IPS-18c (cell line): Measurements from ENCODE around the gene TENT5C.
"Not testable (repeated sequence)": the region's sequence is repeated elsewhere in the genome, so short reads cannot be mapped to it uniquely, and the experiment has no call there.

Experiments
- H3K4me3 ChIP-seq: 2 replicates; pipeline ENCODE4 v1.7.0; 2013; ENCODE audit warnings: low read depth, mild to moderate bottlenecking, low read length, moderate library complexity; ENCODE audit not compliant: insufficient read depth
- H3K9me3 ChIP-seq: one replicate; pipeline ENCODE4 v1.6.1; 2013; ENCODE audit warnings: mild to moderate bottlenecking, low read length, moderate library complexity; ENCODE audit not compliant: control insufficient read depth, insufficient read depth

The TENT5C gene

DNA sequence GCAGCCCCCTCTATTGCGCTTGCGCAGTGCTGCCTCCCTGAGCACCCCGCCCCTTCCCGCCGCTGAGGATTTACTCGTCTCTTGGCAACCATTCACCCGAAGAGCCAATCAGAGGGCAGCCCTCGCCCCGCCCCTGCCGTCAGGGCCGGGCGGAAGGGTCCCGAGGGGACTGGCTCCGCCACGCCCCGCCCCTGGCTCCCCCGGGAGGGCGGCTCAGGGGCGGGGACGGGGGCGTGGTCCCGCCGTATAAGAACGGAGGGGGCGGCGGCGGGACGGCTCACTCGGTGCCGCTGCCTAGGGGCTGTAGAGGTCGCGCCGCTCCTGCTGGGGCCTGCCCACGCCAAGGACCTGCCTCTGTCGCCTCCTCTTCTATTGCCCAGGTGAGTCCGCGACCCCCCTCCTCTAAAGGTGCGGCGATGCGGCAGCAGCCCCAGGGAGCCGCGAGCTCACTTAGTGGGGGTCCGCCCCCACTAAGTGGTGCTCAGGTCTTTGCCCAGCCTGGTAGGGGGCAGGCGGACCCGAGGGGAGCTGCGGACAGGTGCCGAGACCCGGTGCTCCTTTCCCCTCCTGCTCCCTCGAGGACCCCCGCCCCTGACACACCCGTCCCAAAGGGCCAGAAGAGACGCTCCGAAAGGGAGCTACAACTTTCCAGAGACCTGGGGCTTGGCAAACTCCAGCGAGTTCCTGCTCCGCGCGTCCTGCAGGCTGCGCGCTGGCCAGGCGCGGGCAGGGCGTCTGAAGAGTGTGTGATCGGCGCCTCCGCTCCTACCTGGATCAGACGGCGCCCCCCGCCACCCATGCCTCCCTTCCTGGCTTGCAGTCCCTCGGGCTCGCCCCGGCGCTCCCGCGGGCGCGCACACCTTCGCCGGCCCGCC lies at the start of gene TENT5C:
TSS of gene TENT5C (plus strand) at position 275 of the 875 bp plus-strand sequence. CDS start 16,821 bp downstream, outside the sequence.
- Histone ChIP-seq H3K9me3 (no peaks in the 10 kb centered on the region), H3K4me3 (peak within 1 kb of the TSS; percentile 67)

DNA sequence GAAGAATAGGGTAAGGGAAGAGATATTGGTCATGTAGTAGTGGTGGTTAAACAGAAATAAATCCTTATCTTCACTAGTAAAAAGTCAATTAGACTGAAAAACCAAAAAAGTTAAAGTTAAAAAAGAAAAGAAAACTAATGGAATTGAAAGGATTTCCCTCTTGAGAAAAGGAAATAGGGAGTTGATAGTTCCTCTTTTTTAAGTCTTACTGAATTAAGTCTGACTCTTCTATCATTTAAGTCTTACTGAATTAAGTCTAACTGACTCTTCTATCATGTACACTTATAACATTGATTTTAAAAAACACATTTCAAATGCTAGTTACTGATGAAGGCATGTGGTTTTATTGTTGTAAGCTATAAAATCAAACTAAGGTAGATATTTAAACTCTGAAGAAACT lies 49.5 kb upstream of the TENT5C start:
- H3K9me3 ChIP-seq = peaks cover 6% of the 10 kb centered on the region

DNA sequence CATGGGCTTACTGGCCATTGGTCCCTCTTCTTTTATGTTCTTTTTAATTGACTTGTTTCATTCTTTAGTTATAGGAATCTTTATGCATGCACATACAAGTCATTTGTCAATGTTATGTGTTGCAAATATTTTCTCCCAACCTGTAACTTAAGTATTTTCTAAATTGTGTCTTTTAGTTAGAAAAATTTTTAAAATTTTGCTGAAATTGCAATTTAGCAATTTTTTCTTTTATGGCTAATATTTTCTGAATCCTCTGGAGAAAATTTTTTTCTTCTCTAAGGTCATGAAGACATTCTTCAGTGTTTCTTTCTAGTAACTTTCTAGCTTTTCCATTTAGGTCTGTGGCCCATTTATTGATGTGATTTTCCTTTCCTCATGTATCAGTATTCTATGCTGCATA lies 48.9 kb upstream of the TENT5C start:
- no peak overlapping the region for H3K4me3 ChIP-seq
- H3K9me3 ChIP-seq = peaks cover 6% of the 10 kb centered on the region

More for the DNA sequence above, 49.5 kb upstream of the TENT5C start:
- H3K4me3 ChIP-seq = no peak overlapping the region

DNA sequence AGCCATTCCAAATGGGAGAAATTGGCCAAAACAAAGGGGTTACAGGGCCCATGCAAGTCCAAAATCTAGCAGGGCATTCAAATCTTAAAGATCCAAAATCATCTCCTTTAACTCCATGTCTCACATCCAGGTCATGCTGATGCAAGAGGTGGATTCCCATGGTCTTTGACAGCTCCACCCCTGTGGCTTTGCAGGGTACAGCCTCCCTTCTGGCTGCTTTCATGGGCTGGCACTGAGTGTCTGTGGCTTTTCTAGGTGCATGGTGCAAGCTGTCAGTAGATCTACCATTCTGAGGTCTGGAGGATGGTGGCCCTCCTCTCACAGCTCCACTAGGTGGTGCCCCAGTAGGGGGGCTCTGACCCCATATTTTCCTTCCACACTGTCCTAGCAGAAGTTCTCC lies 47.4 kb upstream of the TENT5C start:
- not testable (repeated sequence) for H3K4me3 ChIP-seq, H3K9me3 ChIP-seq

DNA sequence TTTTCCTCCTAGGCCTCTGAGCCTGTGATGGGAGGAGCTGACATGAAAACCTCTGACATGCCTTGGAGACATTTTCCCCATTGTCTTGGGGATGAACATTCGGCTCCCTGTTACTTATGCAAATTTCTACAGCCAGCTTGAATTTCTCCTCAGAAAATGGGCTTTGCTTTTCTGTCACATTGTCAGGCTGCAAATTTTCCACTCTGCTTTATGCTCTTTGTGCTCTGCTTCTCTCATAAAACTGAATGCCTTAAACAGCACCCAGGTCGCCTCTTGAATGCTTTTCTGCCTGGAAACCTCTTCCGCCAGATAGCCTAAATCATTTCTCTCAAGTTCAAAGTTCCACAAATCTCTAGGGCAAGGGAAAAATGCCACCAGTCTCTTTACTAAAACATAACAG lies 46.7 kb upstream of the TENT5C start:
- Histone ChIP-seq H3K4me3 (no peak overlapping the region), H3K9me3 (peaks cover 6% of the 10 kb centered on the region)

DNA sequence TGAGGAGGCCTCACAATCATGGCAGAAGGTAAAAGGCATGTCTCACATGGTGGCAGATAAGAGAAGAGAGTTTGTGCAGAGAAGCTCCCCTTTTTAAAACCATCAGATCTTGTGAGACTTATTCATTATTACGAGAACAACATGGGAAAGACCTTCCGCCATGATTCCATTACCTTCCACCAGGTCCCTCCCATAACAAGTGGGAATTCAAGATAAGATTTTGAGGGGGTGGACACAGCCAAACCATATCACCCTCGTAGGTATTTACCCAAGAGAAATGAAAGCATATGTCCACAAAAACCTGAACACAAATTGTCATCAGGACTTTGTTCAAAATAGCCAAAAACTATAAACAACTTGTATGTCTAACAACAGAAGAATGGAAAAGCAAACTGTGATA lies 45.9 kb upstream of the TENT5C start:
- Histone ChIP-seq H3K9me3 (peaks cover 6% of the 10 kb centered on the region), H3K4me3 (no peak overlapping the region)

DNA sequence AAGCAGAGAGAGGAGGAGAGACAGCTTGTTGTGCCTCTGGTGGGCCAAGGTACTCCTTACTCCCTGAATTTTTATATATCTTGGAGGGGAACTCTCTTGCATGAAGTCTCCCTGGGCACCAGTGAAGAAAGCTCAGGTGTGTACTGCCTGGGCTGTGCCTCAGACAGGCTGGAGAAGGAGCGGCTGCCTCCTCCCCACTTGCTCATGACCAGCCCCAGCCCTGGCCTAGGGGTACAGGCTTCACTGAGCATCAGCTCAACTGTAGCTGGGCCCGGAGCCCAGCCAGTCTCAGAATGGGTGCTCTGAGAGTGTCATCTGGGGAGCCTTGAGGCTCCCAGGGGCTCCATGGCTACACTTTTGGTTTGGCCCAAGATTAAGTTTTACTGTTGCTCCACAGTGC lies 44.8 kb upstream of the TENT5C start:
- peaks cover 6% of the 10 kb centered on the region for H3K9me3 ChIP-seq
- H3K4me3 ChIP-seq = no peak overlapping the region

DNA sequence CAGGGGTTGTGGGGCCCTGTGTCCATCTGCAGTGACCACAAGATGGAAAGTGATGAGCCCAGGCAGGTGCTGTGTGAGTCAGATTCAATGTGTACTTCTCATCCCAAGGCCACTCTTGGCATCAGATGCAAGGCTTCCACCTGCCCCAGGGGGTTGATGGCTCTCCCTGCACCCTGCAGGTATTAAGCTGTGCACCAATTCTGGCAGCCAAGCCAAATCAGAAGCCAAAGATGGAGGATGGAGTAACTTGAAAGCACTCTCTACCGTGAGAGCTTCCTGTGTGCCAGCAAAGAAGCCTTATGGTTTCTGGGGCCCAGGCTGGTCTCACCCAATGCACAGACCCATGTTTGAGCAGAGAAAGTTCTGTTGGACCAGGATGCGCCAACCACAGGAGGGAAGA lies 44.3 kb upstream of the TENT5C start:
- H3K9me3 ChIP-seq = peaks cover 6% of the 10 kb centered on the region
- no peak overlapping the region for H3K4me3 ChIP-seq

DNA sequence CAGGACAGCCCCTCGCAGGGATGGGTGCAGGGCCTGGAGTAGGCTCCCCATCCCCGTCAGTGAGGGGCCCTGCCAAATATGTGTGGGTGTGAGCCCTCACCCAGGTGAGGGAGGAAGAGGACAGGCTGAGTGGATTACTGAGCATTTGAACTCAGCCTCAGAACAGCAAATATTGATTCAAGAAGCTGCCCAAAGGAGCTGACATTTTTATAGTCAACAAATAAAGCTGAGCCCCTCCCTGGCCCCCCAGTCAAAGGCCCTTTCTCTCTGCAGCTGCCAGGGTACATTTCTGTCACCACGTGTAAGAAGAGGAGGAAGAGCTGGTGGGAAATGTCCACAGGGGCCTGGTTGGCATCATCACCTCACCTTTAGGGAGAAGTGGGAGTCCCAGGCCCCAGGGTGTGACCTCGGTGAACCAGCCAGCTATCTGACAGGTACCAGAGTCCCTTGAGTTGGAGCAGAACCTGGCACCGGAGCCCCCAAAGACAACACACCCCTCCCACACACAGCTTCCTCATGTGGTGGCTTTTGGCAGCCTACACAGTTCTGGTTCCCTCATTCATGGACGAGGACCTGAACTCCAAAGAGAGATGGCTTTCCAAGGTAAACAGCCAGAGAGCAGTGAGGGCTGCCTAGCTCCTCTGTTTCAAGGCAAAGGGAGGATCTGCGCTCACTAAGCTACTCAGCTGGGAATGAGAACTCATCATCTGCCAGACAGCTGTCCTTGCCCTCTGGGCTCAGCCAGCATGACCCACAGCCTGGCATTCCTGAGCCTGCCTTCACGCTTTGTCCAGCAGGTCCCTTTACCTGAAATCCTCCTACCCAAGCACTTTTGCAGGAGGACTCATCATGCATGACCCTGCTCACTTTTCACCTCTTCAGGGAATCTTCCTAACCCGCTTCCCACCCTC lies 43.0 kb upstream of the TENT5C start:
- H3K9me3 ChIP-seq = peaks cover 6% of the 10 kb centered on the region
- no peak overlapping the region for H3K4me3 ChIP-seq

DNA sequence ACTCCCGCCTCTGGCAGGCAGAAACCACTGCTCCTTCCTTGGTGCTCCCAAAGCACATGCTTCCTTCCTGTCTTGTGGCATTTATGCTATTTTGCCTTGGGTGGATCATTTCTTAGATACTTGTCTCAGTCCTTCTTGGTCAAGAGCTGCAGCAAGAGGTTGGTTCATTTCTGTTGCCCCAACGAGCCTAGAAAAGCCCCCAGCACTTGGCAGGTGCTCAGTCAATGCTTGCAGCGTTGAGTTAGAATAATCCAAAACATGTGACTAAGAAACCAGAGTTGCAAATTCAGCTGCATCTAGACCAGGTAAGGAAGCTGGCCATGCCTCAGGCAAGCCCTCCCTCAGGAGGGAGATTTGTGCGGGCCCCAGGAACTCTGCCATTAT lies 42.4 kb upstream of the TENT5C start:
- Histone ChIP-seq H3K9me3 (peaks cover 6% of the 10 kb centered on the region), H3K4me3 (no peak overlapping the region)

DNA sequence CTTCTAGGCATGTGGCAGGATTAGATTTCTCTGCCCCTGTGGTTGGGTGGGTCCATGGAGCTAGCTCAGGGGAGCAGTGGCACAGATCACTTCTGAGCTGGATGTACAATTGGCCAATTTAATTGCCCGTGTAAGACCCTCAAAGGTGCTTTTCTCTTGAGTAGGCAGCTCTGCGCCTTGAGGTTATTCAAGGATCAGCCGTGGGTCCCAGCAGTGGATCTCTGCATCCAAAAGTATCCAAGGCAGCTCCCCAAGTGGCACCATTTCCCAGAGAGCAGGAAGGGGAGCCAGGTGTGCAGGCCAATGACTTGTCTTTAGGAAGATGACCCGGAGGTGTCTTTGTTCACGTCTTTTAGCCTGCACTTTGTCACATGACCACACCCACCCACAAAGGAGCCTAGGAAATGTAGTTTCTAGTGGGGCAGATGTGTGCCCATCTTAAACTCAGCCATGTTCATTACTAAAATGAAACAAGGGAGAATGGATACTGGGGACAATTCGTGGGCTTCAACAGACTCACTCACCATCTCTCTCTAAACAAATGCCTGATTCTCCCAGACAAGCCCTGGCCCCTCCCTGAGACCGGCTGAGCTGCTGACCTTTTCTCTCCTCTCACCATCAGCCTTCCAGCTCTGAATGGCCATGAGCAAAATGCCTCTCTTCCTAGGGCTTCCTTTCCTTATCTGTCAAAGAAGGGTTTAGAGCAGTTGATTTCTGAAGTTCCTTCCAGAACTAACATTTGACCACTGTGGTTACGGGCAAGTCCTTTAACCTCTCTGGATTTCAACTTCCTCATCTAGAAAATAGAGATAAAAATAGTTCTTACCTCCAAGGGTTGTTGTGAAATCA lies 41.4 kb upstream of the TENT5C start:
- H3K9me3 ChIP-seq = no peaks in the 10 kb centered on the region

DNA sequence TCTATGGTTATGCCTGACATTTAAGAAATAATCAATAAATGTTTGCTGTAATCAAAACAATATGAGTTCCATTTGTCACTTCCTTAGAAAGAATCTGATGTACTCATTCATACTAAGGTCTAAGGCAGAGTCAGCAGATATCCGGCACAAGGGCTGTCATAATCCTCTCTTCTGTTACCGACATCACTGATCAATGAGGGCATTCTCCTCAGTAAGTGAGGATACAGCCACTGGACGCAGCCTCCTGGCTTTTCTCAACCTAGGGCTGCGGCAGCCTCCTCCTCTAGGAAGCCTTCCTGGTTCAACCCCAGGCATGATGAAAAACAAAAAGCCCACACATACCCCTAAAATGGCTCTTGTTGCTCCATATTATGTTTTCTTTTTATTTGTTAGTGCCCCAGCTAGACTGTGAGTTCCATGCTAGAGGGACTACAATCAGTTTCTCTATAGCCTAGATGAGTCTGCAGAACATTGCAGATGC lies 40.7 kb upstream of the TENT5C start:
- Histone ChIP-seq H3K9me3 (no peaks in the 10 kb centered on the region), H3K4me3 (no peak overlapping the region)

More for the DNA sequence above, 41.4 kb upstream of the TENT5C start:
- H3K4me3 ChIP-seq = no peak overlapping the region

DNA sequence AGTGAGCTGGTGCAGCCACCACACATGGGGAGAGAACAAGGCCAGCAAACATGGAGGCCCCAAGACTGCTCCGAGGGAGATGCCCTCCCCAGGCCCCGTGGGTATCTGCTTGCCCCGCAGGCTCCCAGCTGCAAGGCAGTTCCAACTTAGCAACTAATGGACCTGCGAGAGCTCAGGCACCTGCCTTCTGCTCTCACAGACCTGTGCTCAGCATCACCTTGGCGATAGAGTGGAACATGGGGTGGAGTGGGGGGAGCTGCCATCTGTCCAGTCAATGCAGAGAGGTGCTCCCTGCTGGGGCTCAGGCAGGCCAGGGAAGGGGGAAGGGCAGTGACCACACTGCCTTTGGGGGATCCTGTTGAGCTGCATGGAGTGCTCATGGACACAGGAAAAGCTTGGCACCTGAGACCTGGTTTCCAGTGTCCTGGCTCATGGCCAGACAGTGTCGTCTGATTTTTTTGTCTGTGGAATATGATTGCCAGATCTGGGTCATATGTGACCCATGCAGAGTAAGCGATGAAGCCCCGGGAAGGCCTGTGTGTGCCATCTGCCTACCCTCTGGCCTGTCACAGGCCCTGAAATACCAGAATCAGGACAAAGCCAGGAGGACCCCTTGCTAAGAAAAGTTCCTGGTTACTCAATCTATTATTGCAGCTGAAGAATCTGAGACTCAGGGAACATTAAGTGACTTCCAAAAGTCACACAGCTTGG lies 39.9 kb upstream of the TENT5C start:
- Histone ChIP-seq H3K9me3 (no peaks in the 10 kb centered on the region), H3K4me3 (no peak overlapping the region)

DNA sequence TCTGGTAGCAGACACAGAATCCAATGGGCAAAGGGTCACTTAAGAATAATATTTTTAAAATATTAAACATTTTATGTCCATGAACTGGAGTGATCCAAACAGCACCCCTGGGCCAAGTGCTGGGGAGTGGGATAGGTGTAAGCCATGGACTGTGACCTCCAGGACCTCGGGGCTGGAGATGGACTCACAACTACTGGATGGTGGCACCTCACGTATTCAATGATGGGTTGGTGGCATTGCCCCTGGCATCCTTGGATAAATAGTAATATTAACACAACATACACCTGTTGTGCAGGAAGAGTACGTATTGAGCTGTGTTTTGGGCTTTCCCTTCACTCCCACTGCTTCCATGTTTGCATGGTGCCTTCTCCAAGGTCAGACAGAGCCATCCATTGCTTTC lies 39.3 kb upstream of the TENT5C start:
- H3K4me3 ChIP-seq = no peak overlapping the region
- no peaks in the 10 kb centered on the region for H3K9me3 ChIP-seq

DNA sequence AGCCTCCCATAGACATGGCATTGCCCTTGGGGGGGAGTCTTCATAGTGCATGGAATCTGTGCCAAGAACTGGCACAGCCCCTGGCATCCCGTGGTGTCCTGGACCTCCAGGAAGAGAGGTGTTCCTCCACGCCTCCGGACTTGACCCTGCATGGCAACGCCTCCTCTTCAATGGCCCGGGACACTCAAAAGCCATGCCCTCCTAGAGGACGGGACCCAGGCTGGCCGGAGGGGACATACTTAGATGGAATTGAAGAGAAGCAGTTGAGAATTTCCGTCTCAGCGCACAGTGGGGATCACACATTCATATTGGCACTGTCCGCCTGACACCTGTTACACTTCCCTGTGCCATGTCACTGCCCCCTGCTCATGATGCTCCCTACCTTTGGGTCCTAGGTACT lies 38.4 kb upstream of the TENT5C start:
- no peak overlapping the region for H3K4me3 ChIP-seq

DNA sequence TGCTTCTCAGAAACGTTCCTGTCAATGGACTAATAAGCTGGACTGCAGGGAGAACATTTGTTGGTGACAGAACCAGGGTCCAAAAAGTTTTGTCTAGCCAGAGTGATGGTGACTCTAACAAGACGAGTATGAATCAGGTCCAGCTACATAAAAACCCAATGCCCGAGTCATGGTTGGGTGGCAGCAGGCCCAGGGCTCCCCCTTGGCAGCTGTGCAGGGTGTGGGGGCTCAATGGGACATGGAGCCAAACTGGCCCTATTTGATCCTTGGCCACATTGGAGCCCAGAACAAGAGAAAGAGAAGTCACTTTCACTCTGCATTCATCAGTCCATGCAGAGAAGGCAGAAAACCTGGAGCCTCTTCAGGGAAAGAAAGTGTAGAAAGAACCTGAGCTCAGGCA lies 37.9 kb upstream of the TENT5C start:
- no peak overlapping the region for H3K4me3 ChIP-seq
- no peaks in the 10 kb centered on the region for H3K9me3 ChIP-seq

More for the DNA sequence above, 38.4 kb upstream of the TENT5C start:
- no peaks in the 10 kb centered on the region for H3K9me3 ChIP-seq
